IPS-15b (cell line): ENCODE data around the gene ST3GAL6.

ENCODE experiments used
- H3K27me3 ChIP-seq: one replicate; pipeline ENCODE4 v1.6.1; 2013; ENCODE audit warnings: low read length; ENCODE audit not compliant: control insufficient read depth, insufficient read depth
- H3K36me3 ChIP-seq: one replicate; pipeline ENCODE4 v1.6.1; 2013; ENCODE audit warnings: low read length; ENCODE audit not compliant: control insufficient read depth, insufficient read depth
- H3K4me1 ChIP-seq: one replicate; pipeline ENCODE4 v1.6.1; 2013; ENCODE audit warnings: mild to moderate bottlenecking, low read length; ENCODE audit not compliant: control insufficient read depth, insufficient read depth
- H3K4me3 ChIP-seq: one replicate; pipeline ENCODE4 v1.5.1; 2013; ENCODE audit warnings: low read depth, low read length
- H3K9ac ChIP-seq: one replicate; pipeline ENCODE4 v1.6.1; 2013; ENCODE audit warnings: low read depth, mild to moderate bottlenecking, low read length
- H3K9me3 ChIP-seq: one replicate; pipeline ENCODE4 v1.6.1; 2013; ENCODE audit warnings: mild to moderate bottlenecking, low read length; ENCODE audit not compliant: control insufficient read depth, insufficient read depth

The ST3GAL6 gene

DNA sequence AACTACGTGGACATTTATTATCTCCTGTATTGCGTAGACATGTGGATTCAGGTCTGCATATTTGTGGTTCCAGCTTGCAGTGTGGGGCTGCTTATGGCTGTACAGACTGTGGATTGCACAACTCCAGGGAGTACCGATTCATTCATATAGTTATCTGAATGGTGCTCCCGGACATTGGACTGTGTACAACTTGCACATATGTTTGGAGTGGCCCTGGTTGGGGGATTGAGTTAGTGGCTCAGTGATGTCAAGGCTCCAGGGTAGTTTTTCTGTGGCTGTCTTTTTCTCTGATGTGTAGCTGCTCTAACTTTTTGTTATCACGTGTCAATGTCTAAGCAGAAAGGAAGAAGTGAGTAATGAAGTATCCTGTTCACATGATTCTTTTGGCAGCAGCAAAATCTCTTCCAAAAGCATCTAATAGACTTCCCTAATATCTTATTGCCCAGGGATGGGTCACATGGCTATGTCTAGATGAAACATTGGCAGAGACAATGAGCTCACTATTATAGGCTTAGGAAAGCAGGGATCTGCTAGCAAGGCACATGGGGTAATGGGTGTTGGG, 15.8 kb downstream of the ST3GAL6 start:
- H3K4me1 ChIP-seq: no peaks in the 10 kb centered on the region
- H3K4me3 ChIP-seq: no peak overlapping the region
- H3K9me3 ChIP-seq: no peaks in the 10 kb centered on the region
- no peaks in the 10 kb centered on the region for H3K27me3 ChIP-seq
- H3K36me3 ChIP-seq: no peaks in the 10 kb centered on the region
- no peak overlapping the region for H3K9ac ChIP-seq

DNA sequence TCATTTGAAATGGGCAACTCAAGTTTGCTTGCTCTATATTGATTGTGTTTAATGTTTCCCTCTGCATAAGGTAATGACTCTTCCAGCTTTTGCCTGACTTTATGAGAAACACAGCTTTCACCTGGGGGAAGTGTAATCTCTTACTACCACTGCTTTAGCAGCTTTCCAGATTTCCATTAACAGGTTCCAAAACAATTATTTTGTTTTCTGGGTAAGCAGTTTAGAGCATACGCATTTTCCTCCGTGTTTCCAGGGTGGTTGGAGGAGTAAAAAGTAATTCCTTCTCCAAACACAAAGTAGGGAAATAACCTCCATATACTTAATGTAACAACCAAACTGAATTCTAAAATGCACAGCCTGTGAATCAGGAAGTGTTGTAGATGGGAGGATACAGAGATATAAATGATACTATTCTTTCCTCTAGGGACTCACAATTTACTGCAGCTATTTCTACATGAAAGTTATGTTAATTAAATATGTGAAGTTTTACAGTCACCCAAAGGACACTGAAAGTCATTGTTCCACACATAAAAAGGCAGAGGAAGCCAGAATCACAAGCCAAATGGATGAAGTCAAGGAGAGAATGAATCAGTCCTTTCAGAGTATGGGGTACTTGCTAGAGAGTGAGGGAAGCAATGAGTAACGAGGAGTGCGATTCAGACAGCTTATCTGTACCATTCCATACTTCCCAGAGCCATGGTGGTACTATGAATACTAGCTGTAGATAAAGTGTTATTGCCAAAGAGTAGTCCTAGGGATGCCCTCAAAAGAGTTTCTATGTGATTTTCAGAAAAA, 16.6 kb downstream of the ST3GAL6 start:
- Histone ChIP-seq H3K4me1 (no peaks in the 10 kb centered on the region), H3K27me3 (no peaks in the 10 kb centered on the region), H3K36me3 (no peaks in the 10 kb centered on the region), H3K4me3 (no peak overlapping the region), H3K9ac (no peak overlapping the region), H3K9me3 (no peaks in the 10 kb centered on the region)

DNA sequence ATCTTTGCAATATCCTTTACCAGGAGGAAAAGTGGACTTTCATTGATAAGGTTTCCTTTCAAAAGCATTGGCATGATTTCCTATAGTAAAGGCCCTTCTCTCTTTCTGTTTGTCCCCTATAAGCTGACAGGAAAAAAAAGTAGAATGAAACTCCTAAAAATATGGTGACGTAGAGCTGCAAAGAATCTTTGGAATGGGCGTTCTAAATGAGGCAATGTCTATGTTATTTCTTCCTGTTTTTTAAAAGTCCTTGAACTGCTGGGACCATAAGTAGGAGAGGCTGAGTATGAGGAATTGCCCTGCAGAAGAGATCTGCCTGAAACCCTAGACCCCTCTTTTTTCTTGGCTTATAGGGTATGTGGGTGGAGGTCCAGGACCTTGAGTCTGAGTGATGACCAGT, 17.2 kb downstream of the ST3GAL6 start:
- H3K27me3 ChIP-seq: no peaks in the 10 kb centered on the region
- H3K9me3 ChIP-seq: no peaks in the 10 kb centered on the region
- no peaks in the 10 kb centered on the region for H3K36me3 ChIP-seq
- no peak overlapping the region for H3K9ac ChIP-seq
- no peaks in the 10 kb centered on the region for H3K4me1 ChIP-seq
- H3K4me3 ChIP-seq: no peak overlapping the region

DNA sequence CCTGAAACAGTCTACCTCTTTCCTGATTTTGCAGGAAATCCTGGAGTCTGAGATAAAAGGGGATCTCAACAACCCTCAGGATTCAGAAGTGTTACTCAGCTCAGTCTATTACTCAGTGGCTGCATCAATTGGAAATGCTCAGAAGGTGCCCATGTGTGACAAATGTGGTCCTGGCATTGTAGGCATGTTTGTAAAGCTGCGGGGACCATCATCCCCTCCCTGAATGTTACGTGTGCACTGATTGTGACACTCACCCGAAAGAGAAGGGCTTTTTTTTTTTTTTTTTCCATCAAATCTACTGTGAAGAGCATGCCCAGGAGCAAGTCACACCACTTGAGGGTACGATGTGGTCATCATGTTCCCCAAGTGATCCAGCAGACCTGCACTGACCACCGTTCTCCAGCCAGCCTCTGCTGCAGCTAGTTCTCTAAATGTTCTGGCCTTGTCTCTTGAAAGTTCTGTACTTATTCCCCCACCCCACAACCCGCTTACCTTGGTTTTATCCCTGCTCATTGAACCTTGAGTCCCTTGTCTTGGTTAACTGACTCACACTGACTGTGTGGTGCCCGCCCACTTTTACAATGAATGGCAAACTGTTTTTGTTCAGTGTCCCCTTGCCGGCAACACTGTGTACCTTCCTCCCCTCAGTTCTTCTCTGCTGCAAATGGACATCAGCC, 19.8 kb downstream of the ST3GAL6 start:
- Histone ChIP-seq H3K9ac (no peak overlapping the region), H3K4me3 (no peak overlapping the region), H3K4me1 (no peaks in the 10 kb centered on the region), H3K9me3 (no peaks in the 10 kb centered on the region), H3K36me3 (no peaks in the 10 kb centered on the region), H3K27me3 (no peaks in the 10 kb centered on the region)

DNA sequence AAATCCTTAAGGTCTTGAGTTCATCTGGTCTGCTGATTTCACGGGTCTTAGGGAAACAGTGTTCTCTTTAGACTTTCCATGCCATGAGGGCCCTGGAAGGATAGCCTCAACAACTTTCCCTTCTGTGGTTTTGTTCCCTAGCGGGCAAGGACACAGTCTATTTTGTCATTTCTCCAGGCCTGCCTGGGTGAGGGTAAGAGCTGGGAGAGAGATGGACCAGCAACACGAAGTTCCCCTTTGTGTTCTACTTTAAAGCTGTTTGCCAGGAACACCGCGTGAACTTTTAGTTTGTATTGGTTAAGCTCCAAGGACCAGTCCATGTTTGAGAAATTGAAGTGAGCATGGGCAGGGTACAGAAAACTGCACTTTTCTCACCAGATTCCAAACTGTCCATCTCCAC, 20.9 kb downstream of the ST3GAL6 start:
- Histone ChIP-seq H3K9me3 (no peaks in the 10 kb centered on the region), H3K36me3 (no peaks in the 10 kb centered on the region), H3K4me3 (no peak overlapping the region), H3K9ac (no peak overlapping the region), H3K27me3 (no peaks in the 10 kb centered on the region), H3K4me1 (no peaks in the 10 kb centered on the region)

DNA sequence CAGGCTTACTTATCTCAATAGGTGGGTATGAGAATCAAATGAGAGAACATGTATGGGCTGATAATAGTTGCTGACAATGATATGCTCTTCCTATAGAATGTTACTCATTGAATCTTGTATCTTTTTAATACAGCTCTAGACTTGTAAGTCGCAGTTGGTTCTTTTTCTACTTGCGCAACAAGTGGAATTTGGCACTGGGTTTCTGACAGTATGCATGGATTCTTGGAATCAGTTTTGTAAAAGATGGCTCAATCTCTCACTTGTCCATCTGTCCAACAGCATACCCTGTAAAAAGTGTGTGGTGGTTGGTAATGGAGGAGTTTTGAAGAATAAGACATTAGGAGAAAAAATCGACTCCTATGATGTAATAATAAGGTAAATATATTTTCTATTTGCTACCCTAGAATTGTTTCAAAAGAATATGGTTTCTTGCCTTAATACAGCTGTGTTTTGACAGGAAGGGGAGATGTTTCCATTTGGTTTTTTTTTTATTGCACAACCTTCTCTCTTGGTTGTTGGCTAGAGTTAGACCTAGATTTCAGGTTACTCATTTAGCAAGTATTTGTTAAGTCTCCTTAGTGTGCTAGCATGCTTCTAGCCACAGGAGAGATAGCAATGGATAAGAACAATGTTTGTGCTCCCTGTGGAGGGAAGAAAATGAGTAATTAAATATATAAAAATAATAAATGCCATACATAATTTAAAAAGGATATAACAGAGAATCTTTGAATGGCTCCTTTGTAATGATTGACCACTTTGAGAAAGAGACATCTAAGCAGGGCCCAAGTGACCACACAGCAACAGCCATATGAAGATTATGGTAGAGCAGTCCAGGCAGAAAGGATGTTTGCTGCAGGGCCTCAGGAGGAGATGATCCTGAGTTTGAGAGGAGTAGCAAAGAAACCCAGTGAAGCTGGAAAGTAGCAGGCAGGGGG, 21.8 kb downstream of the ST3GAL6 start:
- no peaks in the 10 kb centered on the region for H3K27me3 ChIP-seq
- no peaks in the 10 kb centered on the region for H3K4me1 ChIP-seq
- H3K36me3 ChIP-seq: no peaks in the 10 kb centered on the region
- H3K4me3 ChIP-seq: no peak overlapping the region
- H3K9me3 ChIP-seq: no peaks in the 10 kb centered on the region
- H3K9ac ChIP-seq: no peak overlapping the region

DNA sequence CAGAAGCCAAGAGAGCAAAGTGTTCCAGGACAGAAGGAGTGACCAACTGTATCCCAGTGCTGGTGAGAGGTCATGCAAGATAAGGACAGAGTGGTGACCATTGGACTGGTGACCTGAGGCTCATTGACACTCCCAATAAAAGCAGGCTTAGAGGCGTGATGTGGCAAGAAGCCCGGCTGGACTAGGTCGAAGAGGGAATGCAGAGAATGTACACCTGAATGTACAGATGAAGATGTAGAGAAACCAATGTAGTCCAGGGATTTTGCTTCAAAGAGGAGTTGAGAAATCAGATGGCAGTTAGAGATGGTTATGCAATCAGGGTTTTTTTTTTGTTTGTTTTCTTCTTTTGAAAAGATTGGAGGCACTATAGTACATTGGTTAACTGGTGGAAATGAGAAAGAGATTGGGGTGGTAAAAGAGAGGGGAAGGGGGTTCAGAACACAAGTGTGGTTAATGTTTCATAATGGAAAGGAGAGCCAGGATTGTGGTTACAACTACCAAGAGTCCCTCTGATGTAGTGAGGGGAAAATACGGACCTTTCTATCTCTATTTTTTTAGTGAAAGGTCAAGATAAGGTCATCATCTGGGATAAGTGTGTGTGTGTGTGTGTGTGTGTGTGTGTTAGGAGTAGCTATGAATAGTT, 23.3 kb downstream of the ST3GAL6 start:
- no peaks in the 10 kb centered on the region for H3K4me1 ChIP-seq
- H3K9ac ChIP-seq: no peak overlapping the region
- H3K9me3 ChIP-seq: no peaks in the 10 kb centered on the region
- no peaks in the 10 kb centered on the region for H3K36me3 ChIP-seq
- H3K27me3 ChIP-seq: no peaks in the 10 kb centered on the region
- H3K4me3 ChIP-seq: no peak overlapping the region

DNA sequence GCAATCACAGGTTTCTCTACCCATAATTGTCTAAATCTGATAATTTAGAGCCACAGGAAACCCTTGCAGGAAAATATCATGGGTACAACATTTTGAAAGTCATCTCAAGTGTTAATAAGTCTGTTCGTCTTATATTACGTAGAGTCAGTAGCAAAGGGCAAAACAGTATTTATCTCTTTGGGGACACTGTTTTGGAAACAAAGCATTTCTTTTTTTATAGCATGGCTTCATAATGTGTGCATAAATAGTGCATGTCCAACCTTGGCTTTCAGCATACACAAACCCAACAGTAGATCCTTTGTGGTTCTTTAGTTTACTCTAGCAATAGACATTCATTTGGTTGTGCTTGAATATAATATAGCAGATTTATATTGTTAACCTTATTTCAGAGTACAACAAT, 24.0 kb downstream of the ST3GAL6 start:
- Histone ChIP-seq H3K9me3 (no peaks in the 10 kb centered on the region), H3K4me3 (no peak overlapping the region), H3K36me3 (no peaks in the 10 kb centered on the region), H3K27me3 (no peaks in the 10 kb centered on the region), H3K4me1 (no peaks in the 10 kb centered on the region), H3K9ac (no peak overlapping the region)

DNA sequence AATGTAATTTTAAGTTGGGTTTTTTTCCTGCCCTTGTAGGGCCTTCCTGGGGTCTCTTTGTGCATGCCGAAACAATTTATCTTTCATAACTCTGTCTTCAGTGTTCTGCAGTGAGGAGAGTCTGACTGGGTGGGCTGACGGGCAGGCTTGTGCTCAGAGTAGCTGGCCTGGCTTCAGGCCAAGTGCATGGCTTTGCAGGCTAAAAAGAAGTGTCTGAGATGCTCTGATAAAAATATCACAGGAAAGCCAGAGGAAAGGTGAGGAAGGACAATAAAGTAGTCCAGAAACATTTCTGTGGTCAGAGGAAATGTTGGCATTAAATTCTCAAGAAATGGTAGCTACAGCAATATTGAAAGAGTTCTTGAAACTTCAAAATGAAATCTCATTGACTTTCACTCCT, 25.5 kb downstream of the ST3GAL6 start:
- no peak overlapping the region for H3K9ac ChIP-seq
- no peaks in the 10 kb centered on the region for H3K36me3 ChIP-seq
- no peaks in the 10 kb centered on the region for H3K9me3 ChIP-seq
- H3K4me3 ChIP-seq: no peak overlapping the region
- no peaks in the 10 kb centered on the region for H3K4me1 ChIP-seq
- no peaks in the 10 kb centered on the region for H3K27me3 ChIP-seq

DNA sequence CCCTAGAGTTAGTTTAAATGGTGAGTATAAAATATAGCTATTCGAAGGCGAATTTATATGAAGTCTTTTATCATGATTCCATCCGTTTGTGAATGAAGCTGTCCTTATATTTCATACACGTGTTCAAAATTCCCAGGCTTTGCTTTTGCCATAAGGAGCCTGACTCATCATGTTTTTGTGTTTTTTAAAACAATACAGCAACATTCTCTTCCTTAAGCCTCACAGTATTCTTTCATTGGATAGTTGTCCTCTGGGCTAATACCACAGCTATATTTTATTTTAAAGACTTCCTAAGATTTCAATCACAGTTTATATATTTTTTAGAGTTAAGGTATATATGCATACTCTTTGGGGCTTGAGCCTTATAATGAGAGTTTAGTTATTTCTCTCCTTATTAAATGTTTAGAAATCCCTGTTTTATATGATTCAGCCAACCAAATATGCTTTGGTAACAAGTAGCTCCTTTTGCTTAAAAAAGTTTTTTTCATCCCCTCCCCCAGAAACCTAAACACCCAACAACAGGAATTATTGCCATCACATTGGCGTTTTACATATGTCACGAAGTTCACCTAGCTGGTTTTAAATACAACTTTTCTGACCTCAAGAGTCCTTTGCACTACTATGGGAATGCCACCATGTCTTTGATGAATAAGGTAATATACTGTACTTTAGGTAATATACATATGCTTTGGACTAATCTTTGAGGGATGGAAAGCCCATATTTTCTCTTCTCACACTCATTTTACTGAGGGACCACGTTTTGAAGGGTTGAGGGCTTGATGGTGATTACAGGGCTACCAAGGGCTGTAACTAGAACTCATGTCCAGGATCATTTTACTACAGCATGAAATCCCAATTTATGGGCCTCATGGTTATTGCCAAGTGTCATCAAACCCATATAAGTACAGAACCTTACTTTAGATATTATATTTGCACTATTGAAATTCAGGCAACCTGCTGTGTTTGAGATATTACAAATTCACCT, 28.5 kb downstream of the ST3GAL6 start:
- Histone ChIP-seq H3K36me3 (no peaks in the 10 kb centered on the region), H3K9ac (no peak overlapping the region), H3K4me3 (no peak overlapping the region), H3K4me1 (no peaks in the 10 kb centered on the region), H3K27me3 (no peaks in the 10 kb centered on the region), H3K9me3 (no peaks in the 10 kb centered on the region)
